NB4 (cell line): ENCODE data around the gene CXXC1.

Experiments used
- MYC ChIP-seq: IDR thresholded peaks from 2 replicates; pipeline ENCODE4 v1.6.1; 2011; ENCODE audit warnings: low read depth, low read length
- POLR2A ChIP-seq: IDR thresholded peaks from 2 replicates; pipeline ENCODE4 v1.6.1; 2011; ENCODE audit warnings: mild to moderate bottlenecking; ENCODE audit not compliant: insufficient read length; ENCODE audit errors: extremely low read depth
- TF ChIP-seq, protein P1 (sequence below): IDR thresholded peaks from one replicate; pipeline ENCODE4 v1.5.1; 2012; ENCODE audit warnings: low read depth, low read length
- TF ChIP-seq, protein P2 (sequence below): IDR thresholded peaks from 2 replicates; pipeline ENCODE4 v1.6.1; 2011; ENCODE audit warnings: low read depth, low read length

DNA sequence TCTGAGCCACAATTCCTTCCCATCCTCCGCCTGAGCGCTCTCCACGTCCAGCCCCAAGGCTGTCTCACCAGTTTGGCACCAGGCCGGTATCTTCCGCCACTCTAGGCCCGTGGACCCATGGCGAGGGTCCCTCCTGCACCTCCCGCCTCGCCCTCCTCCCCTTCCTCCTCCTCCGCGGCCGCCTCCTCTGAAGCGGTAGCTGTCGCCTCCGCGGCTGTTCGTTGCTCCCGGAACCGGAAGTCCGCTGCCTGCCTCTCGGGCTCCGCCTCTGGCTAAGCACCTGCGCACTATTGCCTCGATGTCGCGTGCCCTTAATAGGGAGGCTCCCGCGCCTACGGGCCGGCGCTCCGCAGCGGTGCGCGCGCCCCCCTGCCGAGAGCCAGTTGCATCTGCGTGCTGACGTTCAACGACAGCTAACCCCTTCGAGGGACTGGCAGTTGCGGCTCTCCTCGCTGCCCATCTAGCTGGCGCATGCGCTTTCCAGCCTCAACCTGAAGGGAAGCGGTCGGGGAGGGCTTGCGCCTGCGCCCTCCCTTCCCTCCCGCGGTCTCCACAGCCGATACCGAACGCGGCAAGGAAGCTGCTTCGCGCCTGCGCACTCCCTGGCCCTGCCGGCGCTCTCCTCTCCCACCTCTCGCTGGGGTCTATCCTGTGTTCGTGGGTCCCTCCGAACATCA lies 6.1 kb downstream of the CXXC1 start, which contains the start of gene MBD1:
- TF ChIP-seq, protein P1, sequence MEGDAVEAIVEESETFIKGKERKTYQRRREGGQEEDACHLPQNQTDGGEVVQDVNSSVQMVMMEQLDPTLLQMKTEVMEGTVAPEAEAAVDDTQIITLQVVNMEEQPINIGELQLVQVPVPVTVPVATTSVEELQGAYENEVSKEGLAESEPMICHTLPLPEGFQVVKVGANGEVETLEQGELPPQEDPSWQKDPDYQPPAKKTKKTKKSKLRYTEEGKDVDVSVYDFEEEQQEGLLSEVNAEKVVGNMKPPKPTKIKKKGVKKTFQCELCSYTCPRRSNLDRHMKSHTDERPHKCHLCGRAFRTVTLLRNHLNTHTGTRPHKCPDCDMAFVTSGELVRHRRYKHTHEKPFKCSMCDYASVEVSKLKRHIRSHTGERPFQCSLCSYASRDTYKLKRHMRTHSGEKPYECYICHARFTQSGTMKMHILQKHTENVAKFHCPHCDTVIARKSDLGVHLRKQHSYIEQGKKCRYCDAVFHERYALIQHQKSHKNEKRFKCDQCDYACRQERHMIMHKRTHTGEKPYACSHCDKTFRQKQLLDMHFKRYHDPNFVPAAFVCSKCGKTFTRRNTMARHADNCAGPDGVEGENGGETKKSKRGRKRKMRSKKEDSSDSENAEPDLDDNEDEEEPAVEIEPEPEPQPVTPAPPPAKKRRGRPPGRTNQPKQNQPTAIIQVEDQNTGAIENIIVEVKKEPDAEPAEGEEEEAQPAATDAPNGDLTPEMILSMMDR = no peak
- TF ChIP-seq POLR2A (peak; percentile 77), MYC (peak; percentile 46; the same call in 1 of the 2 replicates)
- TF ChIP-seq, protein P2, sequence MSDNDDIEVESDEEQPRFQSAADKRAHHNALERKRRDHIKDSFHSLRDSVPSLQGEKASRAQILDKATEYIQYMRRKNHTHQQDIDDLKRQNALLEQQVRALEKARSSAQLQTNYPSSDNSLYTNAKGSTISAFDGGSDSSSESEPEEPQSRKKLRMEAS = peak; percentile 54
